Measurements from ENCODE around the gene GART.

The GART gene

DNA sequence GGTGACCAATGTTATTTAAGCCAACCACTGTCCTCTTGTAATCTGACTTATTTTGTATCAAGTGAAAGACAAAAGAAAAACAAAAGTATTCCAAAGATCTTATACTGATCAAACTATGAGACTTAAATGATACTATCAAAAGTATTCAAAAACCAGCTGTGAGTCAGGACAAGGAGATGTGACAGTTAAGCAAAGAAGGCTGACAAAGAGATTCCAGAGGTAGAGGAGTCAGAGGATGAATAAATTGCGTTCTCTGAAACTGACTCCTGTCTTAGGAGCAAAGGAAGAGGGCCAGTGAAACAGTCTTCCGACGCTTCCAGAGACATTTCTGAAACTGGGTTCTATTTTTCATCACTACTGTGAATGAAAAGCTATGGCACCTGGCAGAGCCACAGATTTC lies 83.1 kb downstream of the GART start:
- DNase-seq: no peak

DNA sequence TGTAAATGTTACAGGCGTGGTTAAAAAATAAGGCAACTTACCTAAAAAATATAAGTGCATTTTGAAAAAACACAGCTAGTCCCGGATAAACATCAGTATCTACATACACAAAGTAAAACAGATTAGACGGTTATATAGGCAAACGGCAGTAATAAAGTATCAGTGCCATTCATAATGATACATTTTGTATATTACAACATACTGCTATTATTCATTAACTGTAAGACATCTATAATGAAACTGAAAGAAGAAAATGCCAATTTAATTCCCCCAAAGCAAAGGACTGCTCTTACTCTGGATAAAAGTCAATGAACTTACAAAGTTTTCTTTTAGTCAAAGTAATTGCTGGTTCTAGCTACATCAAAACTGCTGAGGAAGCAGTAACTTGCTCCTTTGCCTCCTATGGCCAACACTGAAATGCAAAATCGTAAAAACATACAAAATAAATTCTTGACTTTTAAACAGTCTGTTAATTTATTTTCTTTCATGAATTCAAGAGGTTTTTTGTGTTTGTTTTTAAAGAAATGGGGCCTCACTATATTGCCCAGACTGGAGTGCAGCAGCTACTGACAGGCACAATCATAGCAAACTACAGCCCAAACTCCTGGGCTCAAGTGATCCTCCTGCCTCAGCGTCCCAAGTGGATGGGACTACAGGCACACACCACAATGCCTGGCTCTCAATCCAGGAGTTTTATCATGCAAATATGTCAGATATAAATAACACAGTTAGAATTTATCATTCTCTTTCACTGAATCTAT lies 86.1 kb downstream of the GART start:
- DNase-seq: no peak
